ENCODE data around the gene MAD2L1BP. TPM values are rescaled to one million over a fixed set of nuclear protein-coding genes. Genes with fewer than 3 reads are reported as not detected.
A peak's percentile ranks its signal among the peaks of the same experiment; 100 is the strongest.

The MAD2L1BP gene
- total RNA-seq, 1 experiment from 2014 or later: 52.0 TPM

DNA sequence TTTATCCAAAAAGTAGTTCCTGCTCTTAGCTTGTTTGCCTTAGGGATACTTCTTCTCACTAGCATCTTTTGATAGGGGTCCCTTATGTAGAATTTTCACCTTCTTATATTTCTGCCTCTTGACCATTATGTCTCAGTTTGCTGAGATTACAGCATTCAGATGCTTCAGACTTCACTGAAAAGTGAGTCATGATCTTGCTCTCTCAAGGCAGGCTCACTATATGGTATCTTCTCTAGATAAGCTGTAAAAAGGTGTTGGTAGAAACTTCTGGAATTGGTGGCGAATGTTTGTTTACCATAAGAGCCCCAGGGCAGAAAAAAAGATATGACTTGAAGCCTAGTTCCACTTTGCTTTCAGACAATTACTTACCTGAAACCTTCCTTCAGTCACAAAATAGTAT is 26.2 kb upstream of the MAD2L1BP start:
- ChIA-PET POLR2A (ENCODE audit: low non-redundant PET) (no interaction called here), CTCF (interaction anchor here (1.0 to 1.7 kb wide), 2 partner anchors 20 to 469 kb away, joined by 3 to 8 read pairs; partner anchors contain the start of gene GTPBP2)
- H3K27me3 ChIP-seq (replicated peaks; ENCODE audit: insufficient read depth, low read depth, low read length, poor library complexity): no peaks in the 10 kb centered on the region
- BruUV-seq (replicated peaks): no TSS peak
- H3K9me3 ChIP-seq (ENCODE audit: low read depth, low read length, poor library complexity, severe bottlenecking): no peaks in the 10 kb centered on the region
- intact Hi-C loops (cut with micrococcal nuclease; ENCODE audit: unreplicated experiment): loop anchor here (5.0 kb wide), 1 partner anchor 148 kb away; no protein-coding TSS in a partner anchor
- H3K4me3 ChIP-seq (ENCODE audit: low read depth, low read length, poor library complexity, severe bottlenecking): no peak overlapping the region
- H3K36me3 ChIP-seq (ENCODE audit: insufficient read depth, low read length, poor library complexity, severe bottlenecking): peaks cover 69% of the 10 kb centered on the region
- DNase-seq (ENCODE audit: low spot score): no peak
- TF ChIP-seq EZH2 (IDR thresholded peaks at IDR 0.05; ENCODE audit: borderline replicate concordance, low read depth, low read length, poor library complexity, severe bottlenecking): no peak
- TF ChIP-seq, protein P1, sequence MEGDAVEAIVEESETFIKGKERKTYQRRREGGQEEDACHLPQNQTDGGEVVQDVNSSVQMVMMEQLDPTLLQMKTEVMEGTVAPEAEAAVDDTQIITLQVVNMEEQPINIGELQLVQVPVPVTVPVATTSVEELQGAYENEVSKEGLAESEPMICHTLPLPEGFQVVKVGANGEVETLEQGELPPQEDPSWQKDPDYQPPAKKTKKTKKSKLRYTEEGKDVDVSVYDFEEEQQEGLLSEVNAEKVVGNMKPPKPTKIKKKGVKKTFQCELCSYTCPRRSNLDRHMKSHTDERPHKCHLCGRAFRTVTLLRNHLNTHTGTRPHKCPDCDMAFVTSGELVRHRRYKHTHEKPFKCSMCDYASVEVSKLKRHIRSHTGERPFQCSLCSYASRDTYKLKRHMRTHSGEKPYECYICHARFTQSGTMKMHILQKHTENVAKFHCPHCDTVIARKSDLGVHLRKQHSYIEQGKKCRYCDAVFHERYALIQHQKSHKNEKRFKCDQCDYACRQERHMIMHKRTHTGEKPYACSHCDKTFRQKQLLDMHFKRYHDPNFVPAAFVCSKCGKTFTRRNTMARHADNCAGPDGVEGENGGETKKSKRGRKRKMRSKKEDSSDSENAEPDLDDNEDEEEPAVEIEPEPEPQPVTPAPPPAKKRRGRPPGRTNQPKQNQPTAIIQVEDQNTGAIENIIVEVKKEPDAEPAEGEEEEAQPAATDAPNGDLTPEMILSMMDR (conservative IDR thresholded peaks at IDR 0.05; ENCODE audit: low read depth, low read length): no peak
- H3K4me1 ChIP-seq (ENCODE audit: insufficient read depth, low read length, poor library complexity, severe bottlenecking): peaks cover 4% of the 10 kb centered on the region
- no peak overlapping the region for H3K27ac ChIP-seq (ENCODE audit: low read depth, low read length, poor library complexity, severe bottlenecking)

DNA sequence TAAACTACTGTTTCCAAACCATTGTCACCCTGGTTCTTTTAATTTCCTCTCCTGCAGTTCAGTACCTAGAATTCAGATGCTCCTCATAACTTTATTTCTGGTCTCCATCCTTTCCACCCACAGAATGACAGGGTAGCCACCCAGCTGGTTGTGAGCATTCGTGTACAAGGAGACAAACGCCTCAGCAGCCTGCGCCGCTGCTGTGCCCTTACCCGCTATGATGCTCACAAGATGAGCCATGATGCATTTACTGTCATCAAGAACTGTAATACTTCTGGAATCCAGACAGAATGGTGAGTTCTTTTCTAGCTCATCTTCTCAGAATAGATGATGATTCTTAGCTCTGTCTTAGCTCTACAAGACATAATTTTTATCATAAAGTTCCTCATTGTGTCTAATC is 25.2 kb upstream of the MAD2L1BP start:
- Histone ChIP-seq H3K27me3 (replicated peaks; ENCODE audit: insufficient read depth, low read depth, low read length, poor library complexity) (no peaks in the 10 kb centered on the region), H3K27ac (ENCODE audit: low read depth, low read length, poor library complexity, severe bottlenecking) (no peak overlapping the region), H3K4me1 (ENCODE audit: insufficient read depth, low read length, poor library complexity, severe bottlenecking) (peaks cover 4% of the 10 kb centered on the region), H3K4me3 (ENCODE audit: low read depth, low read length, poor library complexity, severe bottlenecking) (no peak overlapping the region), H3K9me3 (ENCODE audit: low read depth, low read length, poor library complexity, severe bottlenecking) (no peaks in the 10 kb centered on the region), H3K36me3 (ENCODE audit: insufficient read depth, low read length, poor library complexity, severe bottlenecking) (peaks cover 65% of the 10 kb centered on the region)
- CTCF ChIA-PET: no interaction called here
- intact Hi-C loops (cut with micrococcal nuclease; ENCODE audit: unreplicated experiment): no loop called here
- TF ChIP-seq, protein P1 (conservative IDR thresholded peaks at IDR 0.05; ENCODE audit: low read depth, low read length): no peak
- TF ChIP-seq EZH2 (IDR thresholded peaks at IDR 0.05; ENCODE audit: borderline replicate concordance, low read depth, low read length, poor library complexity, severe bottlenecking): no peak
- no peak for DNase-seq (ENCODE audit: low spot score)
- no TSS peak for BruUV-seq (replicated peaks)
- POLR2A ChIA-PET (ENCODE audit: low non-redundant PET): no interaction called here

DNA sequence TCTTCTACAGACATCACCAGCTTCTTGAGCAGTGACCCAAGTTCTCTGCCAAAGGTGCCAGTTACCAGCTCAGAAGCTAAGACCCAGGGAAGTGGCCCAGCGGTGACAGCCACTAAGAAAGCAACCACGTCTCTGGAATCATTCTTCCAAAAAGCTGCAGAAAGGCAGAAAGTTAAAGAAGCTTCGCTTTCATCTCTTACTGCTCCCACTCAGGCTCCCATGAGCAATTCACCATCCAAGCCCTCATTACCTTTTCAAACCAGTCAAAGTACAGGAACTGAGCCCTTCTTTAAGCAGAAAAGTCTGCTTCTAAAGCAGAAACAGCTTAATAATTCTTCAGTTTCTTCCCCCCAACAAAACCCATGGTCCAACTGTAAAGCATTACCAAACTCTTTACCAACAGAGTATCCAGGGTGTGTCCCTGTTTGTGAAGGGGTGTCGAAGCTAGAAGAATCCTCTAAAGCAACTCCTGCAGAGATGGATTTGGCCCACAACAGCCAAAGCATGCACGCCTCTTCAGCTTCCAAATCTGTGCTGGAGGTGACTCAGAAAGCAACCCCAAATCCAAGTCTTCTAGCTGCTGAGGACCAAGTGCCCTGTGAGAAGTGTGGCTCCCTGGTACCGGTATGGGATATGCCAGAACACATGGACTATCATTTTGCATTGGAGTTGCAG is 21.8 kb upstream of the MAD2L1BP start:
- H3K27ac ChIP-seq (ENCODE audit: low read depth, low read length, poor library complexity, severe bottlenecking): no peak overlapping the region
- BruUV-seq (replicated peaks): TSS peak; percentile 16
- no peak overlapping the region for H3K4me3 ChIP-seq (ENCODE audit: low read depth, low read length, poor library complexity, severe bottlenecking)
- intact Hi-C loops (cut with micrococcal nuclease; ENCODE audit: unreplicated experiment): no loop called here
- POLR2A ChIA-PET (ENCODE audit: low non-redundant PET): interaction anchor here (0.7 kb wide), 1 partner anchor 623 kb away, joined by 7 read pairs; no protein-coding TSS in a partner anchor
- H3K27me3 ChIP-seq (replicated peaks; ENCODE audit: insufficient read depth, low read depth, low read length, poor library complexity): no peaks in the 10 kb centered on the region
- no peaks in the 10 kb centered on the region for H3K9me3 ChIP-seq (ENCODE audit: low read depth, low read length, poor library complexity, severe bottlenecking)
- TF ChIP-seq, protein P1 (conservative IDR thresholded peaks at IDR 0.05; ENCODE audit: low read depth, low read length): no peak
- no peak for TF ChIP-seq EZH2 (IDR thresholded peaks at IDR 0.05; ENCODE audit: borderline replicate concordance, low read depth, low read length, poor library complexity, severe bottlenecking)
- H3K4me1 ChIP-seq (ENCODE audit: insufficient read depth, low read length, poor library complexity, severe bottlenecking): no peaks in the 10 kb centered on the region
- no peak for DNase-seq (ENCODE audit: low spot score)
- CTCF ChIA-PET: no interaction called here
- H3K36me3 ChIP-seq (ENCODE audit: insufficient read depth, low read length, poor library complexity, severe bottlenecking): peaks cover 44% of the 10 kb centered on the region
